K562 (cell line): ENCODE results near the gene TGFBR1. TPM values are rescaled to one million over a fixed set of nuclear protein-coding genes. Genes with fewer than 3 reads are reported as not detected.
A peak's percentile ranks its signal among the peaks of the same experiment; 100 is the strongest.

Source experiments
- CBFA2T2 ChIP-seq: fragments of 450-650 bp; conservative IDR thresholded peaks from 2 replicates; pipeline ENCODE4 v1.6.1; 2017; ENCODE audit warnings: mild to moderate bottlenecking
- CEBPZ ChIP-seq: fragments of 150-350 bp; IDR thresholded peaks from 2 replicates; pipeline ENCODE4 v1.6.1; 2014; ENCODE audit warnings: low read depth, mild to moderate bottlenecking, low read length, borderline replicate concordance
- CHD2 ChIP-seq: IDR thresholded peaks from 2 replicates; pipeline ENCODE4 v1.6.1; 2011; ENCODE audit warnings: low read depth, low read length
- CXXC5 ChIP-seq: fragments of 250-450 bp; sonication (Bioruptor Pico); IDR thresholded peaks from 2 replicates; pipeline ENCODE4 v1.8.0; 2022; ENCODE audit warnings: inconsistent platforms, mild to moderate bottlenecking, moderate library complexity
- DDX20 ChIP-seq: fragments of 450-650 bp; IDR thresholded peaks from 2 replicates; pipeline ENCODE4 v1.6.1; 2016; ENCODE audit warnings: missing genetic modification characterization, low read depth, mild to moderate bottlenecking, missing compliant biosample characterization, moderate library complexity
- NCOA1 ChIP-seq: fragments of 450-650 bp; IDR thresholded peaks from 2 replicates; pipeline ENCODE4 v1.6.1; 2016; ENCODE audit warnings: low read depth
- SMARCB1 ChIP-seq: IDR thresholded peaks from 2 replicates; pipeline ENCODE4 v1.6.1; 2011; ENCODE audit warnings: improper control_type of control experiment, low read depth; ENCODE audit not compliant: insufficient read length
- ZNF24 ChIP-seq: fragments of 450-650 bp; IDR thresholded peaks from 2 replicates; pipeline ENCODE4 v1.6.1; 2016
- ZNF277 ChIP-seq: fragments of 250-450 bp; sonication (Bioruptor Pico); IDR thresholded peaks from 2 replicates; pipeline ENCODE4 v1.8.0; 2022; ENCODE audit warnings: inconsistent platforms, mild to moderate bottlenecking, moderate library complexity, borderline replicate concordance
- ZNF561 ChIP-seq: fragments of 450-650 bp; formaldehyde crosslinking; conservative IDR thresholded peaks from 2 replicates; pipeline ENCODE4 v1.4.0; 2020; ENCODE audit warnings: mild to moderate bottlenecking, moderate library complexity
- ZNF586 ChIP-seq: fragments of 450-650 bp; formaldehyde crosslinking; conservative IDR thresholded peaks from 2 replicates; pipeline ENCODE4 v1.4.0; 2020; ENCODE audit warnings: mild to moderate bottlenecking, moderate library complexity
- polyA plus RNA-seq, 8 experiments: library from polyadenylated mRNA; depleted of rRNA in 4 of 8; stranded (reverse) in 5 of 8; unstranded in 3 of 8; fragments of >200 nt; fragmentation: Nextera tagmentation in 2 of 8; fragmentation: Illumina TruSeq in 1 of 8; extraction: Ambion mirVana in 2 of 8; extraction: Trizol in 1 of 8; gene quantifications; 2 replicates each; pipeline versions ENCODE4 v1.2.1 to v1.2.3, GENCODE V29; 2011 to 2014; ENCODE audit warnings: inconsistent platforms in 1 of 8, missing spikeins in 1 of 8
- total RNA-seq, 7 experiments: library from RNA; depleted of rRNA in 6 of 7; stranded (reverse); fragments of >200 nt in 6 of 7; fragmentation: Illumina TruSeq in 2 of 7; extraction: Trizol in 2 of 7; gene quantifications; 2 replicates each; pipeline versions ENCODE4 v1.2.1 to v1.2.3, GENCODE V29; 2011 to 2021; ENCODE audit warnings: low replicate concordance in 1 of 7
- TF ChIP-seq, protein P1 (sequence below), 2 experiments: fragments of 450-650 bp; IDR thresholded peaks; 2 replicates each; pipeline ENCODE4 v1.6.1; 2016
- TF ChIP-seq, protein P2 (sequence below): fragments of 250-450 bp; sonication (Bioruptor Pico); IDR thresholded peaks from 2 replicates; pipeline ENCODE4 v1.5.0; 2020; ENCODE audit warnings: mild to moderate bottlenecking
- TF ChIP-seq, protein P3 (sequence below): fragments of 450-650 bp; IDR thresholded peaks from 2 replicates; pipeline ENCODE4 v1.7.0; 2016; ENCODE audit warnings: borderline replicate concordance
- TF ChIP-seq, protein P4 (sequence below): fragments of 450-650 bp; IDR thresholded peaks from one replicate; pipeline ENCODE4 v1.6.1; 2018; ENCODE audit warnings: mild to moderate bottlenecking, moderate library complexity; ENCODE audit not compliant: partially characterized antibody

TGFBR1 gene
- total and polyA plus RNA-seq, 9 of the 15 experiments (the other 6 are each of a cell fraction or from before 2014, with no cell fraction given), result 15.5 to 62.4 (median 42.7) TPM

GRCh38 chr9:99073985-99074901, 30.7 kb upstream of the TGFBR1 start (continued):
- TF ChIP-seq, protein P1, sequence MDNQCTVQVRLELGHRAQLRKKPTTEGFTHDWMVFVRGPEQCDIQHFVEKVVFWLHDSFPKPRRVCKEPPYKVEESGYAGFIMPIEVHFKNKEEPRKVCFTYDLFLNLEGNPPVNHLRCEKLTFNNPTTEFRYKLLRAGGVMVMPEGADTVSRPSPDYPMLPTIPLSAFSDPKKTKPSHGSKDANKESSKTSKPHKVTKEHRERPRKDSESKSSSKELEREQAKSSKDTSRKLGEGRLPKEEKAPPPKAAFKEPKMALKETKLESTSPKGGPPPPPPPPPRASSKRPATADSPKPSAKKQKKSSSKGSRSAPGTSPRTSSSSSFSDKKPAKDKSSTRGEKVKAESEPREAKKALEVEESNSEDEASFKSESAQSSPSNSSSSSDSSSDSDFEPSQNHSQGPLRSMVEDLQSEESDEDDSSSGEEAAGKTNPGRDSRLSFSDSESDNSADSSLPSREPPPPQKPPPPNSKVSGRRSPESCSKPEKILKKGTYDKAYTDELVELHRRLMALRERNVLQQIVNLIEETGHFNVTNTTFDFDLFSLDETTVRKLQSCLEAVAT (IDR thresholded peaks at IDR 0.05), result peak; percentile 94 to 96
- TF ChIP-seq, protein P2, sequence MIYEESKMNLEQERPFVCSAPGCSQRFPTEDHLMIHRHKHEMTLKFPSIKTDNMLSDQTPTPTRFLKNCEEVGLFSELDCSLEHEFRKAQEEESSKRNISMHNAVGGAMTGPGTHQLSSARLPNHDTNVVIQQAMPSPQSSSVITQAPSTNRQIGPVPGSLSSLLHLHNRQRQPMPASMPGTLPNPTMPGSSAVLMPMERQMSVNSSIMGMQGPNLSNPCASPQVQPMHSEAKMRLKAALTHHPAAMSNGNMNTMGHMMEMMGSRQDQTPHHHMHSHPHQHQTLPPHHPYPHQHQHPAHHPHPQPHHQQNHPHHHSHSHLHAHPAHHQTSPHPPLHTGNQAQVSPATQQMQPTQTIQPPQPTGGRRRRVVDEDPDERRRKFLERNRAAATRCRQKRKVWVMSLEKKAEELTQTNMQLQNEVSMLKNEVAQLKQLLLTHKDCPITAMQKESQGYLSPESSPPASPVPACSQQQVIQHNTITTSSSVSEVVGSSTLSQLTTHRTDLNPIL (CRISPR knock-in tag), result peak; percentile 64
- TF ChIP-seq ZNF561 (CRISPR knock-in tag) (peak; percentile 70; the same call in 1 of the 2 replicates), DDX20 (peak; percentile 74), CXXC5 (CRISPR knock-in tag) (peak; percentile 81), SMARCB1 (no peak), CBFA2T2 (no peak), NCOA1 (no peak), ZNF277 (CRISPR knock-in tag) (no peak), ZNF24 (0 out of 2 replicates have a peak, but pooled peaks have one; percentile 15), CEBPZ (no peak), ZNF586 (CRISPR knock-in tag) (peak; percentile 80; the same call in 1 of the 2 replicates), CHD2 (no peak)
- TF ChIP-seq, protein P3, sequence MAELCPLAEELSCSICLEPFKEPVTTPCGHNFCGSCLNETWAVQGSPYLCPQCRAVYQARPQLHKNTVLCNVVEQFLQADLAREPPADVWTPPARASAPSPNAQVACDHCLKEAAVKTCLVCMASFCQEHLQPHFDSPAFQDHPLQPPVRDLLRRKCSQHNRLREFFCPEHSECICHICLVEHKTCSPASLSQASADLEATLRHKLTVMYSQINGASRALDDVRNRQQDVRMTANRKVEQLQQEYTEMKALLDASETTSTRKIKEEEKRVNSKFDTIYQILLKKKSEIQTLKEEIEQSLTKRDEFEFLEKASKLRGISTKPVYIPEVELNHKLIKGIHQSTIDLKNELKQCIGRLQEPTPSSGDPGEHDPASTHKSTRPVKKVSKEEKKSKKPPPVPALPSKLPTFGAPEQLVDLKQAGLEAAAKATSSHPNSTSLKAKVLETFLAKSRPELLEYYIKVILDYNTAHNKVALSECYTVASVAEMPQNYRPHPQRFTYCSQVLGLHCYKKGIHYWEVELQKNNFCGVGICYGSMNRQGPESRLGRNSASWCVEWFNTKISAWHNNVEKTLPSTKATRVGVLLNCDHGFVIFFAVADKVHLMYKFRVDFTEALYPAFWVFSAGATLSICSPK, result no peak
- TF ChIP-seq, protein P4, sequence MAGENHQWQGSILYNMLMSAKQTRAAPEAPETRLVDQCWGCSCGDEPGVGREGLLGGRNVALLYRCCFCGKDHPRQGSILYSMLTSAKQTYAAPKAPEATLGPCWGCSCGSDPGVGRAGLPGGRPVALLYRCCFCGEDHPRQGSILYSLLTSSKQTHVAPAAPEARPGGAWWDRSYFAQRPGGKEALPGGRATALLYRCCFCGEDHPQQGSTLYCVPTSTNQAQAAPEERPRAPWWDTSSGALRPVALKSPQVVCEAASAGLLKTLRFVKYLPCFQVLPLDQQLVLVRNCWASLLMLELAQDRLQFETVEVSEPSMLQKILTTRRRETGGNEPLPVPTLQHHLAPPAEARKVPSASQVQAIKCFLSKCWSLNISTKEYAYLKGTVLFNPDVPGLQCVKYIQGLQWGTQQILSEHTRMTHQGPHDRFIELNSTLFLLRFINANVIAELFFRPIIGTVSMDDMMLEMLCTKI, result no peak
